HEK293 (cell line): Measurements from ENCODE around the gene NUDT9.

Experiments
- IKZF3 ChIP-seq: fragments of 450-650 bp; IDR thresholded peaks from 2 replicates; pipeline ENCODE4 v1.5.0; 2018; ENCODE audit warnings: missing biosample characterization, mild to moderate bottlenecking, missing genetic modification characterization, moderate library complexity
- OSR2 ChIP-seq: fragments of 450-650 bp; formaldehyde crosslinking; IDR thresholded peaks from 2 replicates; pipeline ENCODE4 v1.5.1; 2016; ENCODE audit warnings: missing biosample characterization, missing genetic modification characterization
- SALL2 ChIP-seq: fragments of 450-650 bp; formaldehyde crosslinking; IDR thresholded peaks from 2 replicates; pipeline ENCODE4 v1.5.0; 2017; ENCODE audit warnings: missing biosample characterization, mild to moderate bottlenecking, missing genetic modification characterization, borderline replicate concordance
- ZFP3 ChIP-seq: fragments of 450-650 bp; formaldehyde crosslinking; IDR thresholded peaks from 2 replicates; pipeline ENCODE4 v1.5.1; 2016; ENCODE audit warnings: low read depth, missing biosample characterization, missing genetic modification characterization
- ZFP69B ChIP-seq: fragments of 450-650 bp; formaldehyde crosslinking; IDR thresholded peaks from 2 replicates; pipeline ENCODE4 v1.5.1; 2016; ENCODE audit warnings: missing biosample characterization, missing genetic modification characterization
- ZNF24 ChIP-seq: fragments of 450-650 bp; formaldehyde crosslinking; IDR thresholded peaks from 2 replicates; pipeline ENCODE4 v1.5.1; 2016; ENCODE audit warnings: missing biosample characterization, missing genetic modification characterization
- ZNF292 ChIP-seq: fragments of 450-650 bp; formaldehyde crosslinking; IDR thresholded peaks from 2 replicates; pipeline ENCODE4 v1.5.1; 2016; ENCODE audit warnings: low read depth, missing biosample characterization, missing genetic modification characterization, borderline replicate concordance
- ZNF302 ChIP-seq: fragments of 450-650 bp; formaldehyde crosslinking; IDR thresholded peaks from 2 replicates; pipeline ENCODE4 v1.5.1; 2016; ENCODE audit warnings: missing biosample characterization, missing genetic modification characterization, low read depth
- ZNF366 ChIP-seq: fragments of 450-650 bp; formaldehyde crosslinking; conservative IDR thresholded peaks from 2 replicates; pipeline ENCODE4 v1.5.1; 2016; ENCODE audit warnings: missing biosample characterization, missing genetic modification characterization
- ZNF37A ChIP-seq: fragments of 450-650 bp; IDR thresholded peaks from 2 replicates; pipeline ENCODE4 v1.5.1; 2018; ENCODE audit warnings: missing biosample characterization, missing genetic modification characterization
- ZNF394 ChIP-seq: fragments of 450-650 bp; formaldehyde crosslinking; IDR thresholded peaks from 2 replicates; pipeline ENCODE4 v1.5.1; 2016; ENCODE audit warnings: missing biosample characterization, missing genetic modification characterization, mild to moderate bottlenecking, moderate library complexity, borderline replicate concordance
- ZNF416 ChIP-seq: fragments of 450-650 bp; formaldehyde crosslinking; IDR thresholded peaks from 2 replicates; pipeline ENCODE4 v1.5.1; 2016; ENCODE audit warnings: missing biosample characterization, missing genetic modification characterization
- ZNF529 ChIP-seq: fragments of 450-650 bp; formaldehyde crosslinking; IDR thresholded peaks from 2 replicates; pipeline ENCODE4 v1.5.1; 2017; ENCODE audit warnings: missing genetic modification characterization, missing biosample characterization; ENCODE audit not compliant: insufficient replicate concordance
- ZNF530 ChIP-seq: fragments of 450-650 bp; formaldehyde crosslinking; IDR thresholded peaks from 2 replicates; pipeline ENCODE4 v1.5.1; 2016; ENCODE audit warnings: low read depth, missing biosample characterization, missing genetic modification characterization
- ZNF600 ChIP-seq: fragments of 450-650 bp; formaldehyde crosslinking; IDR thresholded peaks from 2 replicates; pipeline ENCODE4 v1.5.1; 2016; ENCODE audit warnings: missing biosample characterization, missing genetic modification characterization
- ZNF629 ChIP-seq: fragments of 450-650 bp; formaldehyde crosslinking; IDR thresholded peaks from 2 replicates; pipeline ENCODE4 v1.5.1; 2017; ENCODE audit warnings: missing biosample characterization, missing genetic modification characterization
- ZNF660 ChIP-seq: fragments of 450-650 bp; IDR thresholded peaks from 2 replicates; pipeline ENCODE4 v1.5.1; 2018; ENCODE audit warnings: missing biosample characterization, mild to moderate bottlenecking, missing genetic modification characterization
- ZNF76 ChIP-seq: fragments of 450-650 bp; formaldehyde crosslinking; IDR thresholded peaks from 2 replicates; pipeline ENCODE4; 2016; ENCODE audit warnings: low read depth, missing biosample characterization, missing genetic modification characterization, borderline replicate concordance
- ZSCAN30 ChIP-seq: fragments of 450-650 bp; IDR thresholded peaks from 2 replicates; pipeline ENCODE4 v1.5.1; 2018; ENCODE audit warnings: missing biosample characterization, mild to moderate bottlenecking, missing genetic modification characterization, moderate library complexity
- TF ChIP-seq, protein P1 (sequence below): fragments of 450-650 bp; formaldehyde crosslinking; optimal IDR thresholded peaks from 2 replicates; pipeline ENCODE3; 2016; ENCODE audit warnings: missing biosample characterization, mild to moderate bottlenecking, missing genetic modification characterization
- TF ChIP-seq, protein P2 (sequence below): fragments of 450-650 bp; formaldehyde crosslinking; IDR thresholded peaks from 2 replicates; pipeline ENCODE4 v1.5.1; 2016; ENCODE audit warnings: missing biosample characterization, missing genetic modification characterization
- TF ChIP-seq, protein P3 (sequence below): fragments of 450-650 bp; formaldehyde crosslinking; conservative IDR thresholded peaks from 2 replicates; pipeline ENCODE4 v1.5.1; 2016; ENCODE audit warnings: low read depth, missing biosample characterization, missing genetic modification characterization
- TF ChIP-seq, protein P4 (sequence below): fragments of 450-650 bp; formaldehyde crosslinking; IDR thresholded peaks from 2 replicates; pipeline ENCODE4 v1.5.1; 2017; ENCODE audit warnings: missing biosample characterization, missing genetic modification characterization

The NUDT9 gene

DNA sequence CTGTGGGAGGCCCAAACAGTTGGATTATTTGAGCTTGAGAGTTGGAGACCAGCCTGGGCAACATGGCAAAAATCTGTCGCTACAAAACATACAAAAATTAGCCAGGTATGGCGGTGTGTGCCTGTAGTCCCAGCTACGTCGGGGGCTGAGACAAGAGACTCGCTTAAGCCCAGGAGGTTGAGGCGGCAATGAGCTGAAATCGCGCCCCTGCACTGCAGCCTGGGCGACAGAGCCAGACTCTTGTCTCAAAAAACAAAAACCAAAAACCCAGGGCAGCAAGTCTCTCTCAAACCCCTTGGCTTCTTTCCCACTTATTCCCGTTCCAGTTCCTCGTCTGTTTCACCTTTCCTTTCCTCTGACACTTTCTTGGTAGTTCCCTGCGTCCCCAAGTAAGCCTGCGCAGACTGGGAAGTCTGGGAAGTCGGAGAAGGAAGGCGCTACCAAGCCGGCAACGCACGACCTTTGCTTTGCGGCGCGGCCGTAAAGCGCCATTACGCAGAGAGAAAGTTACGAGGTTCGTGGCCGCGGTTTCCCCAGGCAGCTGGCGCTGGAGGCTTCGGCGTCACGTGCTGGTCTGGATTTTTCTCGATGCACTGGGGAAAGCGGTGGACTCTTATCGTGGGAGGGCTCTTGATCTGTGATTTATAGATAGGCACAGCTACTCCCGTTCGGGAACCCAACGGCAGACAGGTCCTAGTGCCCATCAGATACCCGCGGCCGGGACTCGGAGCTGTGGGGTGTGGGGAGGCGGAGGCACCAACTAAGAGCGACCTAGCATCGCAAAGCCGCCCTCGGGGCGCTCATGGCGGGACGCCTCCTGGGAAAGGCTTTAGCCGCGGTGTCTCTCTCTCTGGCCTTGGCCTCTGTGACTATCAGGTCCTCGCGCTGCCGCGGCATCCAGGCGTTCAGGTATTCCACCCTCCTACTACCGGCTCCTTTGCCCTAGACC lies at the start of gene NUDT9 (continued):
- TF ChIP-seq, protein P1, sequence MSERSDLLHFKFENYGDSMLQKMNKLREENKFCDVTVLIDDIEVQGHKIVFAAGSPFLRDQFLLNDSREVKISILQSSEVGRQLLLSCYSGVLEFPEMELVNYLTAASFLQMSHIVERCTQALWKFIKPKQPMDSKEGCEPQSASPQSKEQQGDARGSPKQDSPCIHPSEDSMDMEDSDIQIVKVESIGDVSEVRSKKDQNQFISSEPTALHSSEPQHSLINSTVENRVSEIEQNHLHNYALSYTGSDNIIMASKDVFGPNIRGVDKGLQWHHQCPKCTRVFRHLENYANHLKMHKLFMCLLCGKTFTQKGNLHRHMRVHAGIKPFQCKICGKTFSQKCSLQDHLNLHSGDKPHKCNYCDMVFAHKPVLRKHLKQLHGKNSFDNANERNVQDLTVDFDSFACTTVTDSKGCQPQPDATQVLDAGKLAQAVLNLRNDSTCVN (tag by site-specific recombination), result peak; percentile 43
- TF ChIP-seq ZNF629 (tag by site-specific recombination) (peak; percentile 65; the same call in 1 of the 2 replicates), ZSCAN30 (tag by site-specific recombination) (peak; percentile 31; the same call in 1 of the 2 replicates), ZNF529 (tag by site-specific recombination) (no peak), ZNF292 (no peak), ZNF530 (tag by site-specific recombination) (no peak), ZNF76 (tag by site-specific recombination) (peak; percentile 78), ZNF416 (tag by site-specific recombination) (no peak), OSR2 (tag by site-specific recombination) (no peak), ZFP69B (tag by site-specific recombination) (0 out of 2 replicates have a peak, but pooled peaks have one; percentile 29), ZNF600 (peak; percentile 78), SALL2 (tag by site-specific recombination) (no peak), ZNF37A (tag by site-specific recombination) (no peak), ZNF24 (tag by site-specific recombination) (0 out of 2 replicates have a peak, but pooled peaks have one; percentile 24), ZNF660 (tag by site-specific recombination) (peak; percentile 26), ZNF394 (peak; percentile 10; the same call in 1 of the 2 replicates), ZFP3 (tag by site-specific recombination) (no peak), ZNF366 (0 out of 2 replicates have a peak, but pooled peaks have one; percentile 41), ZNF302 (tag by site-specific recombination) (no peak), IKZF3 (tag by site-specific recombination) (peak; percentile 82)
- TF ChIP-seq, protein P2, sequence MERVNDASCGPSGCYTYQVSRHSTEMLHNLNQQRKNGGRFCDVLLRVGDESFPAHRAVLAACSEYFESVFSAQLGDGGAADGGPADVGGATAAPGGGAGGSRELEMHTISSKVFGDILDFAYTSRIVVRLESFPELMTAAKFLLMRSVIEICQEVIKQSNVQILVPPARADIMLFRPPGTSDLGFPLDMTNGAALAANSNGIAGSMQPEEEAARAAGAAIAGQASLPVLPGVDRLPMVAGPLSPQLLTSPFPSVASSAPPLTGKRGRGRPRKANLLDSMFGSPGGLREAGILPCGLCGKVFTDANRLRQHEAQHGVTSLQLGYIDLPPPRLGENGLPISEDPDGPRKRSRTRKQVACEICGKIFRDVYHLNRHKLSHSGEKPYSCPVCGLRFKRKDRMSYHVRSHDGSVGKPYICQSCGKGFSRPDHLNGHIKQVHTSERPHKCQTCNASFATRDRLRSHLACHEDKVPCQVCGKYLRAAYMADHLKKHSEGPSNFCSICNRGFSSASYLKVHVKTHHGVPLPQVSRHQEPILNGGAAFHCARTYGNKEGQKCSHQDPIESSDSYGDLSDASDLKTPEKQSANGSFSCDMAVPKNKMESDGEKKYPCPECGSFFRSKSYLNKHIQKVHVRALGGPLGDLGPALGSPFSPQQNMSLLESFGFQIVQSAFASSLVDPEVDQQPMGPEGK (tag by site-specific recombination), result peak; percentile 53
- TF ChIP-seq, protein P3, sequence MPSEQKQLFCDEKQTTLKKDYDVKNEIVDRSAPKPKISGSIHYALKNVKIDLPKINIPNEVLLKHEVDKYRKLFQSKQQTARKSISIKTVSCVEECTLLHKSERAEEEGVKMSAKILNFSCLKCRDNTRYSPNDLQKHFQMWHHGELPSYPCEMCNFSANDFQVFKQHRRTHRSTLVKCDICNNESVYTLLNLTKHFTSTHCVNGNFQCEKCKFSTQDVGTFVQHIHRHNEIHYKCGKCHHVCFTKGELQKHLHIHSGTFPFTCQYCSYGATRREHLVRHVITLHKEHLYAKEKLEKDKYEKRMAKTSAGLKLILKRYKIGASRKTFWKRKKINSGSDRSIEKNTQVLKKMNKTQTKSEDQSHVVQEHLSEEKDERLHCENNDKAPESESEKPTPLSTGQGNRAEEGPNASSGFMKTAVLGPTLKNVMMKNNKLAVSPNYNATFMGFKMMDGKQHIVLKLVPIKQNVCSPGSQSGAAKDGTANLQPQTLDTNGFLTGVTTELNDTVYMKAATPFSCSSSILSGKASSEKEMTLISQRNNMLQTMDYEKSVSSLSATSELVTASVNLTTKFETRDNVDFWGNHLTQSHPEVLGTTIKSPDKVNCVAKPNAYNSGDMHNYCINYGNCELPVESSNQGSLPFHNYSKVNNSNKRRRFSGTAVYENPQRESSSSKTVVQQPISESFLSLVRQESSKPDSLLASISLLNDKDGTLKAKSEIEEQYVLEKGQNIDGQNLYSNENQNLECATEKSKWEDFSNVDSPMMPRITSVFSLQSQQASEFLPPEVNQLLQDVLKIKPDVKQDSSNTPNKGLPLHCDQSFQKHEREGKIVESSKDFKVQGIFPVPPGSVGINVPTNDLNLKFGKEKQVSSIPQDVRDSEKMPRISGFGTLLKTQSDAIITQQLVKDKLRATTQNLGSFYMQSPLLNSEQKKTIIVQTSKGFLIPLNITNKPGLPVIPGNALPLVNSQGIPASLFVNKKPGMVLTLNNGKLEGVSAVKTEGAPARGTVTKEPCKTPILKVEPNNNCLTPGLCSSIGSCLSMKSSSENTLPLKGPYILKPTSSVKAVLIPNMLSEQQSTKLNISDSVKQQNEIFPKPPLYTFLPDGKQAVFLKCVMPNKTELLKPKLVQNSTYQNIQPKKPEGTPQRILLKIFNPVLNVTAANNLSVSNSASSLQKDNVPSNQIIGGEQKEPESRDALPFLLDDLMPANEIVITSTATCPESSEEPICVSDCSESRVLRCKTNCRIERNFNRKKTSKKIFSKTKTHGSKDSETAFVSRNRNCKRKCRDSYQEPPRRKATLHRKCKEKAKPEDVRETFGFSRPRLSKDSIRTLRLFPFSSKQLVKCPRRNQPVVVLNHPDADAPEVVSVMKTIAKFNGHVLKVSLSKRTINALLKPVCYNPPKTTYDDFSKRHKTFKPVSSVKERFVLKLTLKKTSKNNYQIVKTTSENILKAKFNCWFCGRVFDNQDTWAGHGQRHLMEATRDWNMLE, result peak; percentile 69
- TF ChIP-seq, protein P4, sequence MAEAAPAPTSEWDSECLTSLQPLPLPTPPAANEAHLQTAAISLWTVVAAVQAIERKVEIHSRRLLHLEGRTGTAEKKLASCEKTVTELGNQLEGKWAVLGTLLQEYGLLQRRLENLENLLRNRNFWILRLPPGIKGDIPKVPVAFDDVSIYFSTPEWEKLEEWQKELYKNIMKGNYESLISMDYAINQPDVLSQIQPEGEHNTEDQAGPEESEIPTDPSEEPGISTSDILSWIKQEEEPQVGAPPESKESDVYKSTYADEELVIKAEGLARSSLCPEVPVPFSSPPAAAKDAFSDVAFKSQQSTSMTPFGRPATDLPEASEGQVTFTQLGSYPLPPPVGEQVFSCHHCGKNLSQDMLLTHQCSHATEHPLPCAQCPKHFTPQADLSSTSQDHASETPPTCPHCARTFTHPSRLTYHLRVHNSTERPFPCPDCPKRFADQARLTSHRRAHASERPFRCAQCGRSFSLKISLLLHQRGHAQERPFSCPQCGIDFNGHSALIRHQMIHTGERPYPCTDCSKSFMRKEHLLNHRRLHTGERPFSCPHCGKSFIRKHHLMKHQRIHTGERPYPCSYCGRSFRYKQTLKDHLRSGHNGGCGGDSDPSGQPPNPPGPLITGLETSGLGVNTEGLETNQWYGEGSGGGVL (tag by site-specific recombination), result peak; percentile 50
- TF ChIP-seq, all 188 proteins: peak for 44
